ENCODE measurements around the gene MAP9.
A peak's percentile ranks its signal among the peaks of the same experiment; 100 is the strongest.

MAP9 gene

DNA sequence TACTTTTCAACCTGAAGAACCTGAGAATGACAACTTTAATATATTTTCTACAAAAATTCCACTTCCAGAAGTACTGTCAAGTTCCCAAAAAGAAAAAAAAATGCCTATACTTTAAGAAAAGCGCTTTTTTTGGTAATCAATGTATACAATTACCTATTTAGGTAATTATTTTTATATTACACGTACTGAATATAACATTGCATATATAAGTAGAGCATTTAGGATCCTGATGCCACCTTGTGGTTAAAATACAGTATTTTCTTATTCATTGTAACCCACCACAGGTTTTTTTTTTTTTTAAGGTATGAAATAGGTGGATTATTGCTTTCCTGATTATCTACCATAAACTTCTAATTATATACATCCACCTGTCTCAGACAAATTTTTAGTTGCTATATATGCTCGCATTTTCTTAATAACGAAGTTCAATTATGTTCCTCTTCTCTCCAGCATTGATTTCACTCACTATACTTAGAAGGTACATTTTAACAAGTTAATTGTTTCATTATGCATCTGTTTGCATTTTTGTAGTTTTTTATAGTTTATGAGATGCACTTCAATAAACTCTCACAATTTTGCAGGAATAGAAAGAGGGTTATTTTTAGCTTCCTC is 5.2 kb downstream of the MAP9 start:
- TF ChIP-seq, protein P1, sequence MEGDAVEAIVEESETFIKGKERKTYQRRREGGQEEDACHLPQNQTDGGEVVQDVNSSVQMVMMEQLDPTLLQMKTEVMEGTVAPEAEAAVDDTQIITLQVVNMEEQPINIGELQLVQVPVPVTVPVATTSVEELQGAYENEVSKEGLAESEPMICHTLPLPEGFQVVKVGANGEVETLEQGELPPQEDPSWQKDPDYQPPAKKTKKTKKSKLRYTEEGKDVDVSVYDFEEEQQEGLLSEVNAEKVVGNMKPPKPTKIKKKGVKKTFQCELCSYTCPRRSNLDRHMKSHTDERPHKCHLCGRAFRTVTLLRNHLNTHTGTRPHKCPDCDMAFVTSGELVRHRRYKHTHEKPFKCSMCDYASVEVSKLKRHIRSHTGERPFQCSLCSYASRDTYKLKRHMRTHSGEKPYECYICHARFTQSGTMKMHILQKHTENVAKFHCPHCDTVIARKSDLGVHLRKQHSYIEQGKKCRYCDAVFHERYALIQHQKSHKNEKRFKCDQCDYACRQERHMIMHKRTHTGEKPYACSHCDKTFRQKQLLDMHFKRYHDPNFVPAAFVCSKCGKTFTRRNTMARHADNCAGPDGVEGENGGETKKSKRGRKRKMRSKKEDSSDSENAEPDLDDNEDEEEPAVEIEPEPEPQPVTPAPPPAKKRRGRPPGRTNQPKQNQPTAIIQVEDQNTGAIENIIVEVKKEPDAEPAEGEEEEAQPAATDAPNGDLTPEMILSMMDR (IDR thresholded peaks at IDR 0.05; ENCODE audit: borderline replicate concordance, control extremely low read depth, extremely low read depth, insufficient read depth, missing control alignments), result peak; percentile 21
- in situ Hi-C loops (cut with MboI; ENCODE audit: low sequenced_read_pairs, unreplicated experiment), result loop anchor here (25.0 kb wide), 1 partner anchor 559 kb away; no protein-coding TSS in a partner anchor
- no peak for DNase-seq (ENCODE audit: low spot score)

GRCh38 chr4:155367608-155368007 is 9.2 kb downstream of the MAP9 start:
- TF ChIP-seq, protein P1 (IDR thresholded peaks at IDR 0.05; ENCODE audit: borderline replicate concordance, control extremely low read depth, extremely low read depth, insufficient read depth, missing control alignments), result no peak
- in situ Hi-C loops (cut with MboI; ENCODE audit: low sequenced_read_pairs, unreplicated experiment), result loop anchor here (25.0 kb wide), 1 partner anchor 555 kb away; no protein-coding TSS in a partner anchor
- DNase-seq (ENCODE audit: low spot score), result no peak

DNA sequence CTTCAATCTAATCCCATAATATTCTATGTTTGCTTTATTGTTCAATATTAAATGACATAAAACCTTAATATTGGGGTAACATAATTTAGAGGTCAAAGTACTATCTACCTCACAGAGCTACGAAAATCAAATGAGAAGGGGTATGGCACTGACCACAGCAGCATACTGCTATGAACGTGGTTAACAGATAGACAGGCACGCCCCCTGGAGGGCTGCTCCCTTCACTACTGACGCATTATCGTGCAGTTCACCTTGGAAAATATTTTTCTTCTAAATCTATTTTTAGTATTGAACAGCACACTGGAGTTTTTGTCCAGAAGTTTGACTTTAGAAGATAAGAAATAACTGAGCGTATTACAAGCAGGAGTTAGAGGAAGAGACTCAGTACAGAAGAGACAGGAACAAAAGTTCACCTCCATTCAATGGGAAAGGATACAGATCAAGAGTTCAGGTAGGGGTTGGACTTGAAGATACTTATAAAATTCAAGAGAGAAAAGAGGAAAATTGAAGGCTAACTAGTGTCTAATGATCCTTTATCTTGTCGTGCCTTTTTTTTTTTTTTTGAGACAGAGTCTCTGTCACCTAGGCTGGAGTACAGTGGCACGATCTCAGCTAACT is 22.7 kb downstream of the MAP9 start:
- no peak for DNase-seq (ENCODE audit: low spot score)
- in situ Hi-C loops (cut with MboI; ENCODE audit: low sequenced_read_pairs, unreplicated experiment), result loop anchor here (25.0 kb wide), 1 partner anchor 542 kb away; no protein-coding TSS in a partner anchor
- TF ChIP-seq, protein P1 (IDR thresholded peaks at IDR 0.05; ENCODE audit: borderline replicate concordance, control extremely low read depth, extremely low read depth, insufficient read depth, missing control alignments), result peak; percentile 68

GRCh38 chr4:155342142-155342541 is 34.6 kb downstream of the MAP9 start:
- TF ChIP-seq, protein P1 (IDR thresholded peaks at IDR 0.05; ENCODE audit: borderline replicate concordance, control extremely low read depth, extremely low read depth, insufficient read depth, missing control alignments), result no peak
- no peak for DNase-seq (ENCODE audit: low spot score)
- in situ Hi-C loops (cut with MboI; ENCODE audit: low sequenced_read_pairs, unreplicated experiment), result no loop called here

GRCh38 chr4:155339999-155340398 is 36.8 kb downstream of the MAP9 start:
- in situ Hi-C loops (cut with MboI; ENCODE audit: low sequenced_read_pairs, unreplicated experiment), result no loop called here

DNA sequence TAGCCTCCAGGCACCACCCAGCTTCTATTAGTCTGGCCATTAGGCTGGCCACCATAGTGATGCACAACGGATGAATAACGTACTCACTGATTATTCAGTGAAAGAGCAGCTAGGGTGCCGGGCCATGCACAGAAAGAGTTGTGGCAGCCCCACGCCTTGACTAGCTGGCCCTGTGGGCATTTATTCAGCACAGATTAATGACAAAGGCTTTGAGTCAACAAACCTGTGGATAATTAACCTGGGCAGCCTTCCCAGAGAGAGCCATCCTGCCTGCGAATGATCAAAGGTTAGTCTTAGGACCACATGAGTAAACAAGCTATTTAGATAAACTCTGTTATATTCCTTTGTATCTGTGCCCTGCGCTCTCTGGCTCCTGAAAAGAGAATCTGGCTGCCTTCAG is 37.2 kb downstream of the MAP9 start:
- in situ Hi-C loops (cut with MboI; ENCODE audit: low sequenced_read_pairs, unreplicated experiment), result no loop called here

More at GRCh38 chr4:155339999-155340398, 36.8 kb downstream of the MAP9 start:
- TF ChIP-seq, protein P1 (IDR thresholded peaks at IDR 0.05; ENCODE audit: borderline replicate concordance, control extremely low read depth, extremely low read depth, insufficient read depth, missing control alignments), result no peak
- DNase-seq (ENCODE audit: low spot score), result no peak

More for the DNA sequence above, 37.2 kb downstream of the MAP9 start:
- no peak for DNase-seq (ENCODE audit: low spot score)
- TF ChIP-seq, protein P1 (IDR thresholded peaks at IDR 0.05; ENCODE audit: borderline replicate concordance, control extremely low read depth, extremely low read depth, insufficient read depth, missing control alignments), result no peak
